H1 (cell line): ENCODE measurements around the gene GALNT9. TPM values are rescaled to one million over a fixed set of nuclear protein-coding genes. Genes with fewer than 3 reads are reported as not detected.

Experiments used
- CTCF ChIA-PET: fragments of 300-600 bp; sonication (Branson Sonifier 250); formaldehyde crosslinking; loops from one replicate; lab custom pipeline; 2021; ENCODE audit not compliant: partially characterized antibody; lab: Charles Lee
- POLR2A ChIA-PET: fragments of 300-600 bp; sonication (Branson Sonifier 250); formaldehyde crosslinking; loops from one replicate; lab custom pipeline; 2021; ENCODE audit warnings: inconsistent platforms; ENCODE audit not compliant: partially characterized antibody; lab: Charles Lee
- DNase-seq, 2 experiments: peaks; one replicate each; pipeline versions ENCODE4 v3.0.0 to v3.0.0-alpha.2; 2010 to 2022; ENCODE audit warnings: low spot score in 2 of 2, low read depth in 1 of 2, mixed read lengths in 1 of 2
- FAIRE-seq: peaks from 2 replicates; lab custom pipeline; 2011; peaks lifted over from hg19 to GRCh38; lab: Jason Lieb, UNC
- H2AFZ ChIP-seq: 2 replicates; pipeline ENCODE4 v1.8.1; 2012; ENCODE audit warnings: low read length, inconsistent platforms
- H2AK5ac ChIP-seq: 2 replicates; pipeline ENCODE4 v1.6.1; 2013; ENCODE audit warnings: low read depth, low read length
- H2BK120ac ChIP-seq: replicated peaks from 2 replicates; pipeline ENCODE3; 2013; ENCODE audit warnings: low read depth, low read length, inconsistent platforms
- H2BK12ac ChIP-seq: 2 replicates; pipeline ENCODE4 v1.6.1; 2013; ENCODE audit warnings: low read depth, low read length
- H2BK15ac ChIP-seq: 2 replicates; pipeline ENCODE4 v1.6.1; 2013; ENCODE audit warnings: low read length
- H2BK20ac ChIP-seq: 2 replicates; pipeline ENCODE4 v1.6.1; 2013; ENCODE audit warnings: low read length
- H2BK5ac ChIP-seq: 2 replicates; pipeline ENCODE4 v1.6.1; 2013; ENCODE audit warnings: low read depth, low read length
- H3K14ac ChIP-seq: 2 replicates; pipeline ENCODE4 v1.6.1; 2013; ENCODE audit warnings: inconsistent platforms; ENCODE audit not compliant: insufficient read length
- H3K18ac ChIP-seq: 2 replicates; pipeline ENCODE4 v1.6.1; 2013; ENCODE audit warnings: low read length; ENCODE audit errors: extremely low read depth
- H3K23ac ChIP-seq: 2 replicates; pipeline ENCODE4 v1.6.1; 2013; ENCODE audit warnings: inconsistent platforms; ENCODE audit not compliant: insufficient read length
- H3K23me2 ChIP-seq: 2 replicates; pipeline ENCODE4 v1.6.1; 2013; ENCODE audit warnings: low read depth, low read length
- H3K27ac ChIP-seq: 2 replicates; pipeline ENCODE4 v1.6.1; 2011; ENCODE audit warnings: low read depth, low read length, inconsistent platforms
- H3K27me3 ChIP-seq, 4 experiments: replicated peaks in 1 of 4; 1 replicate in 1 of 4; 2 replicates in 3 of 4; pipeline versions ENCODE4 v1.6.1 to v1.8.1; 2011 to 2013; ENCODE audit warnings: low read length in 3 of 4, mild to moderate bottlenecking in 3 of 4, inconsistent platforms in 2 of 4, mixed read lengths in 2 of 4, moderate library complexity in 1 of 4; ENCODE audit not compliant: control insufficient read depth in 3 of 4, insufficient read depth in 3 of 4; ENCODE audit errors: extremely low read depth in 1 of 4
- H3K36me3 ChIP-seq, 4 experiments: 2 replicates each; pipeline versions ENCODE4 v1.6.1 to v1.8.1; 2011 to 2013; ENCODE audit warnings: mild to moderate bottlenecking in 4 of 4, low read length in 3 of 4, moderate library complexity in 2 of 4, control low read depth in 1 of 4, inconsistent platforms in 1 of 4; ENCODE audit not compliant: insufficient read depth in 4 of 4, control insufficient read depth in 2 of 4
- H3K4ac ChIP-seq: replicated peaks from 2 replicates; pipeline ENCODE3; 2013; ENCODE audit warnings: low read length, low read depth, mixed read lengths, inconsistent platforms; ENCODE audit not compliant: insufficient read length
- H3K4me1 ChIP-seq, 4 experiments: replicated peaks in 1 of 4; 1 replicate in 1 of 4; 2 replicates in 3 of 4; pipeline versions ENCODE4 v1.6.1 to v1.8.1; 2011 to 2013; ENCODE audit warnings: low read length in 3 of 4, inconsistent platforms in 2 of 4, mixed read lengths in 1 of 4; ENCODE audit not compliant: insufficient read depth in 4 of 4, control insufficient read depth in 3 of 4
- H3K4me2 ChIP-seq, 2 experiments: 2 replicates each; pipeline versions ENCODE4 v1.6.1 to v1.8.1; 2011 to 2013; ENCODE audit warnings: low read depth in 2 of 2, low read length in 2 of 2, control low read depth in 1 of 2, inconsistent platforms in 1 of 2, mild to moderate bottlenecking in 1 of 2; ENCODE audit not compliant: insufficient read depth in 1 of 2
- H3K4me3 ChIP-seq, 4 experiments: fragments of 200-600, 300-600 bp in 1 of 4; sonication (generic), shearing (Covaris generic), sonication (Bioruptor Twin) in 1 of 4; 2 replicates each; pipeline versions ENCODE4 v1.5.1 to v1.8.1; 2011 to 2016; ENCODE audit warnings: low read length in 4 of 4, low read depth in 3 of 4, control low read depth in 2 of 4, inconsistent platforms in 2 of 4, mild to moderate bottlenecking in 2 of 4, mixed read lengths in 1 of 4, moderate library complexity in 1 of 4; ENCODE audit not compliant: insufficient read depth in 2 of 4; ENCODE audit errors: extremely low read depth in 1 of 4
- H3K56ac ChIP-seq: replicated peaks from 2 replicates; pipeline ENCODE3; 2013; ENCODE audit warnings: low read depth, mild to moderate bottlenecking, mixed read lengths, low read length, inconsistent platforms; ENCODE audit not compliant: insufficient read length
- H3K79me1 ChIP-seq: 2 replicates; pipeline ENCODE4 v1.6.1; 2013; ENCODE audit warnings: low read depth, low read length, control low read depth
- H3K79me2 ChIP-seq, 2 experiments: 2 replicates each; pipeline versions ENCODE4 v1.6.1 to v1.8.1; 2012 to 2013; ENCODE audit warnings: low read length in 2 of 2, mild to moderate bottlenecking in 2 of 2, inconsistent platforms in 1 of 2; ENCODE audit not compliant: insufficient read depth in 2 of 2, control insufficient read depth in 1 of 2
- H3K9ac ChIP-seq, 4 experiments: replicated peaks in 1 of 4; 1 replicate in 1 of 4; 2 replicates in 3 of 4; pipeline versions ENCODE4 v1.6.1 to v1.8.1; 2011 to 2013; ENCODE audit warnings: low read depth in 3 of 4, low read length in 3 of 4, control low read depth in 2 of 4, mild to moderate bottlenecking in 2 of 4, moderate library complexity in 2 of 4, inconsistent platforms in 1 of 4; ENCODE audit errors: extremely low read depth in 1 of 4
- H3K9me3 ChIP-seq, 2 experiments: 2 replicates each; pipeline versions ENCODE4 v1.6.1 to v1.8.1; 2012 to 2013; ENCODE audit warnings: mild to moderate bottlenecking in 2 of 2, moderate library complexity in 2 of 2, control low read depth in 1 of 2, inconsistent platforms in 1 of 2, low read depth in 1 of 2, low read length in 1 of 2, mixed read lengths in 1 of 2; ENCODE audit not compliant: insufficient read depth in 2 of 2
- H4K20me1 ChIP-seq, 2 experiments: replicated peaks in 1 of 2; 2 replicates each; pipeline versions ENCODE3 to v1.8.1; 2011 to 2013; ENCODE audit warnings: inconsistent platforms in 2 of 2, low read length in 2 of 2, mild to moderate bottlenecking in 1 of 2; ENCODE audit not compliant: insufficient read depth in 2 of 2, control insufficient read depth in 1 of 2
- H4K5ac ChIP-seq: 2 replicates; pipeline ENCODE4 v1.6.1; 2013; ENCODE audit warnings: low read length, low read depth, mixed read lengths, inconsistent platforms; ENCODE audit not compliant: insufficient read length
- H4K8ac ChIP-seq: 2 replicates; pipeline ENCODE4 v1.8.0; 2013; ENCODE audit warnings: mild to moderate bottlenecking, moderate library complexity, low read length, inconsistent platforms; ENCODE audit not compliant: insufficient read depth; ENCODE audit errors: extremely low read depth
- H4K91ac ChIP-seq: replicated peaks from 2 replicates; pipeline ENCODE3; 2013; ENCODE audit warnings: low read length, mixed read lengths, inconsistent platforms; ENCODE audit not compliant: insufficient read length
- CEBPB ChIP-seq: IDR thresholded peaks from 2 replicates; pipeline ENCODE4 v1.6.1; 2012; ENCODE audit warnings: low read depth, low read length
- EP300 ChIP-seq, 2 experiments: IDR thresholded peaks; 1 replicate in 1 of 2; 2 replicates in 1 of 2; pipeline ENCODE4 v1.6.1; 2011 to 2012; ENCODE audit warnings: low read depth in 2 of 2, low read length in 2 of 2, mild to moderate bottlenecking in 2 of 2, borderline replicate concordance in 1 of 2, inconsistent platforms in 1 of 2, moderate library complexity in 1 of 2
- RFX5 ChIP-seq: IDR thresholded peaks from 2 replicates; pipeline ENCODE4 v1.6.1; 2011; ENCODE audit warnings: low read depth, low read length, improper control_type of control experiment, borderline replicate concordance
- SIX5 ChIP-seq: IDR thresholded peaks from 2 replicates; pipeline ENCODE4 v1.6.1; 2011; ENCODE audit warnings: mild to moderate bottlenecking, low read depth, low read length
- TBP ChIP-seq: IDR thresholded peaks from 2 replicates; pipeline ENCODE4 v1.6.1; 2011; ENCODE audit warnings: low read depth, low read length, improper control_type of control experiment
- USF2 ChIP-seq: IDR thresholded peaks from 2 replicates; pipeline ENCODE4 v1.6.1; 2011; ENCODE audit warnings: low read length, improper control_type of control experiment
- WGBS, 2 experiments: shearing (Covaris generic) in 1 of 2; methylation state at CpG; one replicate each; pipeline versions ENCODE4 v1.1.6 to v1.1.7; 2013 to 2015; ENCODE audit warnings: low lambda C conversion rate in 2 of 2, mixed read lengths in 2 of 2, inconsistent platforms in 1 of 2, low coverage in 1 of 2, missing lambda C conversion rate in 1 of 2; ENCODE audit not compliant: insufficient replicate concordance in 2 of 2, insufficient coverage in 1 of 2, insufficient read length in 1 of 2; ENCODE audit errors: extremely low coverage in 1 of 2, missing lambda C conversion rate in 1 of 2; 5-methylcytosine and 5-hydroxymethylcytosine counted together
- polyA plus RNA-seq, 7 experiments: library from polyadenylated mRNA; depleted of rRNA in 3 of 7; stranded (reverse) in 5 of 7; unstranded in 2 of 7; fragments of >200 nt in 5 of 7; fragments of 200-250 nt in 2 of 7; gene quantifications; 1 replicate in 5 of 7; 2 replicates in 1 of 7; 4 replicates in 1 of 7; pipeline versions ENCODE4 v1.2.1 to v1.2.3, GENCODE V29; 2011 to 2013; ENCODE audit warnings: missing spikeins in 2 of 7, mixed read lengths in 2 of 7
- total RNA-seq: library from RNA; stranded (reverse); fragmentation: NEBNext Ultra II Directional; extraction: Animal tissue kit (Norgen Biotek cat#: 25700); gene quantifications from 2 replicates; pipeline ENCODE4 v1.2.1, GENCODE V29; 2021

GALNT9 gene
- total and polyA plus RNA-seq, 2 of the 8 experiments (the other 6 are each of a cell fraction or from before 2014, with no cell fraction given), result 2.0 to 3.6 TPM

DNA sequence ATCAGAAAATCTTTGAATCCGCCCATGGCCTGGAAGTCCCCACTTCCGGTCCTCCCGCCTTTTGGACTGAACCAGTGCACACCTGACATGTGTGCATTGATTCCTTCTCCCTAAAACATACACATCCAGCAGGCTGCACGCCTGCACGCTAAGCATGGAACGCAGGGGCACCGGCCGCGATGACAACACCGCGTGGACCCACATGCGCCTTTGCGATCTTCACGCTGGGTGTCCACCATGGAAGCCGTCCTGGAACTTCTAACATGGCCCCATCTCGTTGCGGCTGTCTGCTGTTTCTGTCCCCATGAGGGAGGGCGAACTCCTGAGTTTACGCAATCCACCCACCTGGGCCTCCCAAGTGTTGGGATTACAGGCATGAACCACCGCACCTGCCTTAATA, 73.7 kb downstream of the GALNT9 start:
- peaks cover 0 to 4% (median 0%) of the 10 kb centered on the region in 4 experiments; a peak in 3 of 7 replicates for H3K27me3 ChIP-seq
- no peak overlapping the region for H2AFZ ChIP-seq
- POLR2A ChIA-PET, result no interaction called here
- H2AK5ac ChIP-seq, result no peak overlapping the region
- peak overlapping the region; percentile 54 for H2BK120ac ChIP-seq
- no peak overlapping the region for H2BK15ac ChIP-seq
- H3K79me1 ChIP-seq, result no peaks in the 10 kb centered on the region
- H3K79me2 ChIP-seq, result no peaks in the 10 kb centered on the region
- H3K27ac ChIP-seq, result no peak overlapping the region
- peak overlapping the region; percentile 13 to 48; a peak in 3 of 4 replicates for H3K4me2 ChIP-seq
- H3K23ac ChIP-seq, result no peak overlapping the region
- H4K20me1 ChIP-seq, result peaks cover 0 to 1% of the 10 kb centered on the region in 2 experiments
- H4K8ac ChIP-seq, result 0 out of 2 replicates have a peak overlapping the region, but pooled peaks have one; percentile 48
- CTCF ChIA-PET, result interaction anchor here (0.9 to 1.3 kb wide), 3 partner anchors 13 to 160 kb away, joined by 3 to 5 read pairs (median 3); no protein-coding TSS in a partner anchor
- H4K91ac ChIP-seq, result no peak overlapping the region
- H4K5ac ChIP-seq, result no peak overlapping the region
- H3K18ac ChIP-seq, result peak overlapping the region; percentile 48; the same call in 1 of the 2 replicates
- H3K14ac ChIP-seq, result no peak overlapping the region
- no peak overlapping the region for H2BK5ac ChIP-seq
- peak overlapping the region; percentile 80; the same call in 1 of the 2 replicates for H2BK12ac ChIP-seq
- no peak overlapping the region for H2BK20ac ChIP-seq
- no peaks in the 10 kb centered on the region for H3K9me3 ChIP-seq
- H3K56ac ChIP-seq, result no peak overlapping the region
- WGBS, 2 experiments, result 77% methylated on average over 20 of the region's 20 CpGs; no CpG with 5 or more reads in 1 of the 2 experiments
- peaks cover 0 to 10% (median 6%) of the 10 kb centered on the region in 4 experiments; a peak in 5 of 7 replicates for H3K4me1 ChIP-seq
- 0 out of 8 replicates have a peak overlapping the region, but pooled peaks of 1 of the 4 experiments have one; percentile 2 for H3K4me3 ChIP-seq
- H3K4ac ChIP-seq, result peak overlapping the region; percentile 85
- DNase-seq, result no peak
- FAIRE-seq, result no peak
- H3K36me3 ChIP-seq, result no peaks in the 10 kb centered on the region
- H3K23me2 ChIP-seq, result no peaks in the 10 kb centered on the region
- no peak overlapping the region for H3K9ac ChIP-seq
- no peak for TF ChIP-seq SIX5
- no peak for TF ChIP-seq TBP
- no peak for TF ChIP-seq EP300 (IDR thresholded peaks at IDR 0.05; ENCODE audit: borderline replicate concordance in 1 of 2, low read depth in 2 of 2, low read length in 2 of 2)
- peak; percentile 73 for TF ChIP-seq CEBPB
- no peak for TF ChIP-seq RFX5
- TF ChIP-seq USF2, result no peak
